SK-N-SH treated with all-trans-retinoic acid at 6 μM for 48 hours (cell line): ENCODE measurements around the gene SLAMF8.

Source experiments
- ATAC-seq: fragments of 200-7000 bp; cut with Tn5 transposase; 3 replicates; pipeline ENCODE4 v1.9.1; 2020; ENCODE audit warnings: mild to moderate bottlenecking, moderate library complexity
- ARNTL ChIP-seq: fragments of 450-650 bp; formaldehyde crosslinking; IDR thresholded peaks from 2 replicates; pipeline ENCODE4 v1.5.0; 2020; ENCODE audit warnings: low read depth, mild to moderate bottlenecking, moderate library complexity, borderline replicate concordance
- BACH2 ChIP-seq: fragments of 250-450 bp; sonication (Bioruptor Pico); IDR thresholded peaks from 2 replicates; pipeline ENCODE4 v1.9.0; 2021; ENCODE audit warnings: mild to moderate bottlenecking, borderline replicate concordance
- CSDC2 ChIP-seq: fragments of 250-450 bp; sonication (Bioruptor Pico); IDR thresholded peaks from 2 replicates; pipeline ENCODE4 v1.5.0; 2020; ENCODE audit warnings: mild to moderate bottlenecking, moderate library complexity
- ESRRG ChIP-seq: fragments of 250-450 bp; sonication (Bioruptor Pico); IDR thresholded peaks from 2 replicates; pipeline ENCODE4 v1.6.1; 2021; ENCODE audit warnings: mild to moderate bottlenecking
- GLIS3 ChIP-seq: fragments of 250-450 bp; sonication (Bioruptor Pico); IDR thresholded peaks from 2 replicates; pipeline ENCODE4 v1.5.0; 2020; ENCODE audit warnings: mild to moderate bottlenecking, moderate library complexity
- OSR1 ChIP-seq: fragments of 250-450 bp; sonication (Bioruptor Pico); IDR thresholded peaks from 2 replicates; pipeline ENCODE4 v1.8.0; 2022; ENCODE audit warnings: moderate library complexity, mild to moderate bottlenecking, inconsistent platforms
- PPARA ChIP-seq: fragments of 250-450 bp; sonication (Bioruptor Pico); IDR thresholded peaks from 2 replicates; pipeline ENCODE4 v1.5.0; 2020; ENCODE audit warnings: mild to moderate bottlenecking, borderline replicate concordance
- RARB ChIP-seq: fragments of 250-450 bp; sonication (Bioruptor Pico); IDR thresholded peaks from 2 replicates; pipeline ENCODE4 v1.8.0; 2021; ENCODE audit warnings: mild to moderate bottlenecking, moderate library complexity
- SNAI2 ChIP-seq: fragments of 250-450 bp; sonication (Bioruptor Pico); IDR thresholded peaks from 2 replicates; pipeline ENCODE4 v1.5.0; 2020; ENCODE audit warnings: mild to moderate bottlenecking, moderate library complexity
- TCF4 ChIP-seq: fragments of 250-450 bp; sonication (Bioruptor Pico); IDR thresholded peaks from 2 replicates; pipeline ENCODE4 v1.8.0; 2021; ENCODE audit warnings: mild to moderate bottlenecking, moderate library complexity, borderline replicate concordance
- TOX ChIP-seq: fragments of 250-450 bp; sonication (Bioruptor Pico); IDR thresholded peaks from 2 replicates; pipeline ENCODE4 v1.8.0; 2021; ENCODE audit warnings: mild to moderate bottlenecking, moderate library complexity, borderline replicate concordance
- ZC3H10 ChIP-seq: fragments of 250-450 bp; sonication (Bioruptor Pico); IDR thresholded peaks from 2 replicates; pipeline ENCODE4 v1.5.1; 2021; ENCODE audit warnings: mild to moderate bottlenecking, moderate library complexity
- ZFP3 ChIP-seq: fragments of 250-450 bp; sonication (Bioruptor Pico); IDR thresholded peaks from 2 replicates; pipeline ENCODE4 v1.5.0; 2020; ENCODE audit warnings: mild to moderate bottlenecking, moderate library complexity
- ZFP30 ChIP-seq: fragments of 450-650 bp; formaldehyde crosslinking; IDR thresholded peaks from 2 replicates; pipeline ENCODE4 v1.5.0; 2022; ENCODE audit warnings: mild to moderate bottlenecking, moderate library complexity
- ZNF70 ChIP-seq: fragments of 450-650 bp; formaldehyde crosslinking; IDR thresholded peaks from 2 replicates; pipeline ENCODE4 v1.5.0; 2020; ENCODE audit warnings: mild to moderate bottlenecking, moderate library complexity
- ZNF8 ChIP-seq: fragments of 450-650 bp; formaldehyde crosslinking; IDR thresholded peaks from 2 replicates; pipeline ENCODE4 v1.5.0; 2020; ENCODE audit warnings: mild to moderate bottlenecking, moderate library complexity
- TF ChIP-seq, protein P1 (sequence below): fragments of 250-450 bp; sonication (Bioruptor Pico); IDR thresholded peaks from 2 replicates; pipeline ENCODE4 v1.5.1; 2021; ENCODE audit warnings: mild to moderate bottlenecking, moderate library complexity
- TF ChIP-seq, protein P2 (sequence below): fragments of 250-450 bp; sonication (Bioruptor Pico); IDR thresholded peaks from 2 replicates; pipeline ENCODE4 v1.8.0; 2021; ENCODE audit warnings: low read depth, mild to moderate bottlenecking, moderate library complexity, borderline replicate concordance
- TF ChIP-seq, protein P3 (sequence below): fragments of 250-450 bp; sonication (Bioruptor Pico); IDR thresholded peaks from 2 replicates; pipeline ENCODE4 v1.8.0; 2020; ENCODE audit warnings: mild to moderate bottlenecking, moderate library complexity, borderline replicate concordance
- TF ChIP-seq, protein P4 (sequence below): fragments of 250-450 bp; sonication (Bioruptor Pico); IDR thresholded peaks from 2 replicates; pipeline ENCODE4 v1.5.0; 2020; ENCODE audit warnings: mild to moderate bottlenecking, moderate library complexity

Gene SLAMF8

DNA sequence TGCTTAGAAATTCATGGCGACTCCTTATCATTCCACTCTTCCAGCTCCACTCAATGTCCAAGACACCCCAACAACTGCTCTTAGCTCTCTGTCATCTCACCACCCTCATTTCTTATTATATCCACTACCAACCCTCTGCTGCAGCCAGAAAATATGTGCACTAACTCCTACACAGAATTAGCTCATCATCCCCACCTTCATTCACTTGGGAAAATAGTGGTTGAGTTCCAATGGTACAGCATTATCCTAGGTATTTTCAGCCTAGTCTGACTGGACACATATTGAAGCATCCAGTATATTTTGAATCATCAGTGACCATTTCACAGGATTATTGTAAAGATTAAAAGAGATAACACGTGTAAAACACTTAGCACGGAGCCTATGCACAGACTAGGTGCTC lies 52.5 kb downstream of the SLAMF8 start:
- no peak for TF ChIP-seq BACH2 (CRISPR knock-in tag)
- TF ChIP-seq, protein P1, sequence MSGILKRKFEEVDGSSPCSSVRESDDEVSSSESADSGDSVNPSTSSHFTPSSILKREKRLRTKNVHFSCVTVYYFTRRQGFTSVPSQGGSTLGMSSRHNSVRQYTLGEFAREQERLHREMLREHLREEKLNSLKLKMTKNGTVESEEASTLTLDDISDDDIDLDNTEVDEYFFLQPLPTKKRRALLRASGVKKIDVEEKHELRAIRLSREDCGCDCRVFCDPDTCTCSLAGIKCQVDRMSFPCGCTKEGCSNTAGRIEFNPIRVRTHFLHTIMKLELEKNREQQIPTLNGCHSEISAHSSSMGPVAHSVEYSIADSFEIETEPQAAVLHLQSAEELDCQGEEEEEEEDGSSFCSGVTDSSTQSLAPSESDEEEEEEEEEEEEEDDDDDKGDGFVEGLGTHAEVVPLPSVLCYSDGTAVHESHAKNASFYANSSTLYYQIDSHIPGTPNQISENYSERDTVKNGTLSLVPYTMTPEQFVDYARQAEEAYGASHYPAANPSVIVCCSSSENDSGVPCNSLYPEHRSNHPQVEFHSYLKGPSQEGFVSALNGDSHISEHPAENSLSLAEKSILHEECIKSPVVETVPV (CRISPR knock-in tag) = no peak
- TF ChIP-seq, protein P2, sequence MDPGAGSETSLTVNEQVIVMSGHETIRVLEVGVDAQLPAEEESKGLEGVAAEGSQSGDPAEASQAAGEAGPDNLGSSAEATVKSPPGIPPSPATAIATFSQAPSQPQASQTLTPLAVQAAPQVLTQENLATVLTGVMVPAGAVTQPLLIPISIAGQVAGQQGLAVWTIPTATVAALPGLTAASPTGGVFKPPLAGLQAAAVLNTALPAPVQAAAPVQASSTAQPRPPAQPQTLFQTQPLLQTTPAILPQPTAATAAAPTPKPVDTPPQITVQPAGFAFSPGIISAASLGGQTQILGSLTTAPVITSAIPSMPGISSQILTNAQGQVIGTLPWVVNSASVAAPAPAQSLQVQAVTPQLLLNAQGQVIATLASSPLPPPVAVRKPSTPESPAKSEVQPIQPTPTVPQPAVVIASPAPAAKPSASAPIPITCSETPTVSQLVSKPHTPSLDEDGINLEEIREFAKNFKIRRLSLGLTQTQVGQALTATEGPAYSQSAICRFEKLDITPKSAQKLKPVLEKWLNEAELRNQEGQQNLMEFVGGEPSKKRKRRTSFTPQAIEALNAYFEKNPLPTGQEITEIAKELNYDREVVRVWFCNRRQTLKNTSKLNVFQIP = no peak
- no peak for TF ChIP-seq TOX (CRISPR knock-in tag)
- TF ChIP-seq ZFP3 = no peak
- TF ChIP-seq, protein P3, sequence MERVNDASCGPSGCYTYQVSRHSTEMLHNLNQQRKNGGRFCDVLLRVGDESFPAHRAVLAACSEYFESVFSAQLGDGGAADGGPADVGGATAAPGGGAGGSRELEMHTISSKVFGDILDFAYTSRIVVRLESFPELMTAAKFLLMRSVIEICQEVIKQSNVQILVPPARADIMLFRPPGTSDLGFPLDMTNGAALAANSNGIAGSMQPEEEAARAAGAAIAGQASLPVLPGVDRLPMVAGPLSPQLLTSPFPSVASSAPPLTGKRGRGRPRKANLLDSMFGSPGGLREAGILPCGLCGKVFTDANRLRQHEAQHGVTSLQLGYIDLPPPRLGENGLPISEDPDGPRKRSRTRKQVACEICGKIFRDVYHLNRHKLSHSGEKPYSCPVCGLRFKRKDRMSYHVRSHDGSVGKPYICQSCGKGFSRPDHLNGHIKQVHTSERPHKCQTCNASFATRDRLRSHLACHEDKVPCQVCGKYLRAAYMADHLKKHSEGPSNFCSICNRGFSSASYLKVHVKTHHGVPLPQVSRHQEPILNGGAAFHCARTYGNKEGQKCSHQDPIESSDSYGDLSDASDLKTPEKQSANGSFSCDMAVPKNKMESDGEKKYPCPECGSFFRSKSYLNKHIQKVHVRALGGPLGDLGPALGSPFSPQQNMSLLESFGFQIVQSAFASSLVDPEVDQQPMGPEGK (CRISPR knock-in tag) = no peak
- TF ChIP-seq, protein P4, sequence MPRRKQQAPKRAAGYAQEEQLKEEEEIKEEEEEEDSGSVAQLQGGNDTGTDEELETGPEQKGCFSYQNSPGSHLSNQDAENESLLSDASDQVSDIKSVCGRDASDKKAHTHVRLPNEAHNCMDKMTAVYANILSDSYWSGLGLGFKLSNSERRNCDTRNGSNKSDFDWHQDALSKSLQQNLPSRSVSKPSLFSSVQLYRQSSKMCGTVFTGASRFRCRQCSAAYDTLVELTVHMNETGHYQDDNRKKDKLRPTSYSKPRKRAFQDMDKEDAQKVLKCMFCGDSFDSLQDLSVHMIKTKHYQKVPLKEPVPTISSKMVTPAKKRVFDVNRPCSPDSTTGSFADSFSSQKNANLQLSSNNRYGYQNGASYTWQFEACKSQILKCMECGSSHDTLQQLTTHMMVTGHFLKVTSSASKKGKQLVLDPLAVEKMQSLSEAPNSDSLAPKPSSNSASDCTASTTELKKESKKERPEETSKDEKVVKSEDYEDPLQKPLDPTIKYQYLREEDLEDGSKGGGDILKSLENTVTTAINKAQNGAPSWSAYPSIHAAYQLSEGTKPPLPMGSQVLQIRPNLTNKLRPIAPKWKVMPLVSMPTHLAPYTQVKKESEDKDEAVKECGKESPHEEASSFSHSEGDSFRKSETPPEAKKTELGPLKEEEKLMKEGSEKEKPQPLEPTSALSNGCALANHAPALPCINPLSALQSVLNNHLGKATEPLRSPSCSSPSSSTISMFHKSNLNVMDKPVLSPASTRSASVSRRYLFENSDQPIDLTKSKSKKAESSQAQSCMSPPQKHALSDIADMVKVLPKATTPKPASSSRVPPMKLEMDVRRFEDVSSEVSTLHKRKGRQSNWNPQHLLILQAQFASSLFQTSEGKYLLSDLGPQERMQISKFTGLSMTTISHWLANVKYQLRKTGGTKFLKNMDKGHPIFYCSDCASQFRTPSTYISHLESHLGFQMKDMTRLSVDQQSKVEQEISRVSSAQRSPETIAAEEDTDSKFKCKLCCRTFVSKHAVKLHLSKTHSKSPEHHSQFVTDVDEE (CRISPR knock-in tag) = no peak
- TF ChIP-seq OSR1 (CRISPR knock-in tag) = no peak
- TF ChIP-seq ZFP30 = no peak
- TF ChIP-seq SNAI2 (CRISPR knock-in tag) = no peak
- no peak for TF ChIP-seq TCF4 (CRISPR knock-in tag)
- TF ChIP-seq ZNF8 (CRISPR knock-in tag) = no peak
- TF ChIP-seq RARB (CRISPR knock-in tag) = no peak
- TF ChIP-seq, all 23 proteins: peak for 0
- ATAC-seq = no peak

DNA sequence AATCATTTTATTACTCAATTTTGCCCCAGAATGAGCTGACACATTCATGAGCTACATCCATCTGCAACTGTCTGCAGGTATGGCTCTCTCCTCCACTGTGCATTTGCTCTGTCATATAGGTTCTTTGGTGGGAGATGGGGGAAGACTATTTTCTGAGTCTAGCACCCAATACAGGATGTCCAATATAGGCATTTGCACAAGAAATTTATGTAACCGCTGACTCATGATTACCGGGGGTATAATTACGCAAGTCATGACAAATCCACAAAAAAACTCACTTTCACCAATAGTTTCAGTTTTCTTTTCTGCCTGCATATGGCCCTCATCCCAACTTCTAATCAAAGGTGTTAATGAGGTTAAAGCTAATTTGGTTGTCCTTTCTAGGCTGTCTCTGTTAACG lies 53.3 kb downstream of the SLAMF8 start:
- ATAC-seq = no peak
- TF ChIP-seq, protein P1 (CRISPR knock-in tag) = no peak
- TF ChIP-seq ESRRG (CRISPR knock-in tag) (no peak), PPARA (CRISPR knock-in tag) (no peak), ZC3H10 (no peak), ARNTL (CRISPR knock-in tag) (no peak), BACH2 (CRISPR knock-in tag) (no peak), TOX (CRISPR knock-in tag) (no peak), ZFP3 (no peak), GLIS3 (CRISPR knock-in tag) (no peak), ZNF8 (CRISPR knock-in tag) (no peak), OSR1 (CRISPR knock-in tag) (no peak)

DNA sequence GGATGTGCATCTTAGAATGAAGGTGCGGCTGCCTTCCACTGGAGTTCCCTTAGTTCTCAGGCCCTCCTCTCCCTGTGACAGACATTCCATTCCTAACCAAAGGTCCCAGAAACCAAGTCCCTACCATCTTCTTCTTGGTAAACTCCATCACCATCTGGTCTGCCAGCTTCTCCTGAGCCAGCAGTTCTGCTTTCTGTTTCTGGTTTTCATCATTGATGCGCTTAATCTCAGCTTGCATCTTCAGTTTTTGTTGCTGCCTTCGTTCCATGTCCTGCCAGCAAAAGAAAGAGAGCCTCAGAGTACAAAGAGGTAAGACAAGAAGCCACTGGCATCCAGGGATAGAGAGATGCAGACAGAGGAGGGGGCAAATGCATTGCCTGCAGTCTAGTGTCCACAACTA lies 53.8 kb downstream of the SLAMF8 start:
- ATAC-seq = no peak
- no peak for TF ChIP-seq TOX (CRISPR knock-in tag)
- TF ChIP-seq, protein P1 (CRISPR knock-in tag) = no peak
- no peak for TF ChIP-seq SNAI2 (CRISPR knock-in tag)
- TF ChIP-seq ZNF8 (CRISPR knock-in tag) = no peak
- no peak for TF ChIP-seq CSDC2 (CRISPR knock-in tag)
- TF ChIP-seq ESRRG (CRISPR knock-in tag) = no peak
- TF ChIP-seq ZFP3 = no peak
- no peak for TF ChIP-seq ZNF70
- no peak for TF ChIP-seq ZC3H10
- no peak for TF ChIP-seq RARB (CRISPR knock-in tag)
- TF ChIP-seq, protein P3 (CRISPR knock-in tag) = no peak
